Gastrocnemius medialis (tissue), 4 donors: ENCODE data around the gene INF2. TPM values are rescaled to one million over a fixed set of nuclear protein-coding genes. Genes with fewer than 3 reads are reported as not detected.

ENCODE experiments used
- ATAC-seq, 2 donors: fragments of 150-250 bp; one replicate each; pipeline ENCODE4 v1.9.1; 2016
- DNase-seq, 2 donors: peaks; one replicate each; pipeline ENCODE4 v3.0.0-alpha.2; 2019
- H3K27ac ChIP-seq, 4 donors: fragments of 200-600 bp; sonication (generic); 1 replicate in 1 of 4; 2 replicates in 3 of 4; pipeline ENCODE4 v1.5.1; 2016 to 2018; ENCODE audit warnings: mild to moderate bottlenecking in 2 of 4, moderate library complexity in 1 of 4
- H3K27me3 ChIP-seq, 3 donors: fragments of 200-600 bp; sonication (generic) in 2 of 3; 1 replicate in 1 of 3; 2 replicates in 2 of 3; pipeline versions ENCODE4 v1.5.1 to v1.6.0; 2016 to 2019; ENCODE audit warnings: mild to moderate bottlenecking in 1 of 3, moderate library complexity in 1 of 3
- H3K36me3 ChIP-seq, 2 donors: fragments of 200-600 bp; sonication (generic) in 1 of 2; one replicate each; pipeline ENCODE4 v1.5.1; 2017 to 2018
- H3K4me1 ChIP-seq, 2 donors: fragments of 200-600 bp; sonication (generic) in 1 of 2; one replicate each; pipeline ENCODE4 v1.5.1; 2016 to 2017; ENCODE audit warnings: mild to moderate bottlenecking in 2 of 2
- H3K4me3 ChIP-seq, 4 donors: fragments of 200-600 bp; sonication (generic) in 3 of 4; 1 replicate in 1 of 4; 2 replicates in 3 of 4; pipeline ENCODE4 v1.5.1; 2016 to 2019; ENCODE audit warnings: mild to moderate bottlenecking in 2 of 4
- H3K9me3 ChIP-seq, 3 donors: fragments of 200-600 bp; sonication (generic) in 2 of 3; 1 replicate in 1 of 3; 2 replicates in 2 of 3; pipeline ENCODE4 v1.5.1; 2016 to 2019
- POLR2A ChIP-seq, 2 donors: fragments of 450-650 bp; IDR thresholded peaks; one replicate each; pipeline ENCODE4 v1.6.1; 2017; ENCODE audit warnings: antibody characterized with exemption in 2 of 2, mild to moderate bottlenecking in 2 of 2, moderate library complexity in 2 of 2
- in situ Hi-C, 4 donors: fragments of 200-750 bp; cut with MboI; loops; one replicate each; pipeline versions ENCODE4 v1.15.0 to v1.8.0; 2017; ENCODE audit warnings: low sequenced_read_pairs in 4 of 4
- intact Hi-C: fragments of 100-400 bp; cut with DNase I; formaldehyde crosslinking; loops from one replicate; pipeline ENCODE4 v1.15.1; 2023; ENCODE audit warnings: low total_unique reads
- total RNA-seq, 4 donors: library from RNA; depleted of rRNA; stranded (reverse); fragments of >200 nt; gene quantifications; one replicate each; pipeline versions ENCODE4 v1.1.0 to v1.2.3, GENCODE V29; 2016
- TF ChIP-seq, protein P1 (sequence below), 5 experiments: fragments of 450-650 bp in 3 of 5; fragments of 200-600 bp in 2 of 5; sonication (generic) in 2 of 5; IDR thresholded peaks in 4 of 5; conservative IDR thresholded peaks in 1 of 5; 1 replicate in 4 of 5; 2 replicates in 1 of 5; pipeline ENCODE4 v1.5.1; 2016 to 2019; ENCODE audit warnings: antibody characterized with exemption in 5 of 5, mild to moderate bottlenecking in 3 of 5, moderate library complexity in 3 of 5

The INF2 gene
- total RNA-seq, 4 donors from 2014 or later: 11.6 to 34.6 (median 19.7) TPM

DNA sequence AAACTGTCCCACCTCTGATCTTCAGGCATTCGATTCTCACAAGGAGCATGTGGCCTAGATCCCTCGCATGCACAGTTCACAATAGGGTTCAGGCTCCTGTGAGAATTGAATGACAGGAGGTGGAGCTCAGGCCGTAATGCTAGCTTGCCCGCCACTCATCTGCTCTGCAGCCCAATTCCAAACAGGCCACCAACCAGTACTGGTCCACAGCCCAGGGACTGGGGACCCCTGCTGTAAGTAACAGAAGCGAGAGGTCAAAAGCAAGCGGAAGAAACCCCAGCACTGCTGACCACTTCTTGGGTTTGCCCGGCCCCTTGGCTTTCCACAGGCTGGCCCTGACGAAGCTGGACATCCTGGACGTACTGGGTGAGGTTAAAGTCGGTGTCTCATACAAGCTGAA lies 55.1 kb downstream of the INF2 start:
- intact Hi-C loops: no loop called here
- Histone ChIP-seq H3K9me3 (no peaks in the 10 kb centered on the region), H3K4me1 (peaks cover 17 to 31% of the 10 kb centered on the region in 2 donors), H3K4me3 (no peak overlapping the region), H3K27ac (peak overlapping the region; percentile 91 to 96 (median 95)), H3K36me3 (peaks cover 0 to 52% of the 10 kb centered on the region in 2 donors), H3K27me3 (no peaks in the 10 kb centered on the region)
- no peak for TF ChIP-seq POLR2A (IDR thresholded peaks at IDR 0.05)
- TF ChIP-seq, protein P1, sequence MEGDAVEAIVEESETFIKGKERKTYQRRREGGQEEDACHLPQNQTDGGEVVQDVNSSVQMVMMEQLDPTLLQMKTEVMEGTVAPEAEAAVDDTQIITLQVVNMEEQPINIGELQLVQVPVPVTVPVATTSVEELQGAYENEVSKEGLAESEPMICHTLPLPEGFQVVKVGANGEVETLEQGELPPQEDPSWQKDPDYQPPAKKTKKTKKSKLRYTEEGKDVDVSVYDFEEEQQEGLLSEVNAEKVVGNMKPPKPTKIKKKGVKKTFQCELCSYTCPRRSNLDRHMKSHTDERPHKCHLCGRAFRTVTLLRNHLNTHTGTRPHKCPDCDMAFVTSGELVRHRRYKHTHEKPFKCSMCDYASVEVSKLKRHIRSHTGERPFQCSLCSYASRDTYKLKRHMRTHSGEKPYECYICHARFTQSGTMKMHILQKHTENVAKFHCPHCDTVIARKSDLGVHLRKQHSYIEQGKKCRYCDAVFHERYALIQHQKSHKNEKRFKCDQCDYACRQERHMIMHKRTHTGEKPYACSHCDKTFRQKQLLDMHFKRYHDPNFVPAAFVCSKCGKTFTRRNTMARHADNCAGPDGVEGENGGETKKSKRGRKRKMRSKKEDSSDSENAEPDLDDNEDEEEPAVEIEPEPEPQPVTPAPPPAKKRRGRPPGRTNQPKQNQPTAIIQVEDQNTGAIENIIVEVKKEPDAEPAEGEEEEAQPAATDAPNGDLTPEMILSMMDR (IDR thresholded peaks at IDR 0.05 in 4 of 5, conservative IDR thresholded peaks at IDR 0.05 in 1 of 5): no peak
- DNase-seq (no peak), ATAC-seq (no peak)
- in situ Hi-C loops: no loop called here

DNA sequence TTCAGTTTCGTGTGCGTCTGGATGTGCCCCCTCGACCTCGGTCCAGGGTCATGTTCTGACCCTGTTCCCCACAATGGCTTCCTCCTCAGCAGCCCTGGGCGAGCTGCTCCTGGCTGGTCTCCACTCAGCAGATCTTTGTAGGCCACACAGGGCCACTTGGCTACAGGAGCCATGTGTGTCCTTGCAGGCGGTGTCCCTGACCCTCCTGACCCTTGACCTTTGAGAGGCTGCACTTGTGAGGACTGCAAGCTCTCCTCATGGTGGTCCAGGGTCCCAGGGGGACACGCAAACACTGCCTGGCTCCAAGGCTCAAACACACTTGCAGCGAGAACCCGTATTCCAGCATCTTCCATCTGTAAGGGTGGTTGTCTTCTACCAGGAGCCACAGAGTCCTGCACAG lies 56.0 kb downstream of the INF2 start:
- H3K4me1 ChIP-seq: peaks cover 21 to 38% of the 10 kb centered on the region in 2 donors
- no peak for ATAC-seq
- peaks cover 0 to 42% of the 10 kb centered on the region in 2 donors for H3K36me3 ChIP-seq
- no peak for TF ChIP-seq POLR2A (IDR thresholded peaks at IDR 0.05)
- TF ChIP-seq, protein P1 (IDR thresholded peaks at IDR 0.05 in 4 of 5, conservative IDR thresholded peaks at IDR 0.05 in 1 of 5): no peak
- no peaks in the 10 kb centered on the region for H3K27me3 ChIP-seq
- in situ Hi-C loops: no loop called here
- H3K4me3 ChIP-seq: no peak overlapping the region
- H3K27ac ChIP-seq: peak overlapping the region; percentile 82 to 96 (median 95)
- DNase-seq: no peak
- intact Hi-C loops: no loop called here
- H3K9me3 ChIP-seq: no peaks in the 10 kb centered on the region

DNA sequence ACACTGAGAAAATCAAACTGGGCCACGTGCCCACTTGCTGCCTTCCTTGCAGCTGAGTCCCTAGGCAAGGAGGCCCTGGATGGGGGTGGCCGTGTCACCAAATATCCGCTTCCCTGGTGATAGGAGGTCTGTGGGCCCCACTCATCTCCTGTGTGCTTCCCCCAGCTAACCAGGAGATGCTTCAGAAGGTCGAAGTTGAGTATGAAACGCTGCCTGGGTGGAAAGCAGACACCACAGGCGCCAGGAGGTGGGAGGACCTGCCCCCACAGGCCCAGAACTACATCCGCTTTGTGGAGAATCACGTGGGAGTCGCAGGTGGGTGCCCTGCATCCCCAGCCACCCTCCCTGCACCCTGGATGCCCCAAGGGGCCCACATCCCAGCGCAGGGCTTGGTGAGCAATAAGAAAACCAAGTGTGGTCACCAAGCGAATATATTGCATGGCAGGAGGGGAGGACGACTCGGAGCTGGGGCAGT lies 56.7 kb downstream of the INF2 start:
- no peaks in the 10 kb centered on the region for H3K9me3 ChIP-seq
- no peak for ATAC-seq
- no peaks in the 10 kb centered on the region for H3K27me3 ChIP-seq
- peaks cover 0 to 35% of the 10 kb centered on the region in 2 donors for H3K36me3 ChIP-seq
- no peak for TF ChIP-seq POLR2A (IDR thresholded peaks at IDR 0.05)
- TF ChIP-seq, protein P1 (IDR thresholded peaks at IDR 0.05 in 4 of 5, conservative IDR thresholded peaks at IDR 0.05 in 1 of 5): no peak
- intact Hi-C loops: no loop called here
- H3K4me3 ChIP-seq: no peak overlapping the region
- peak overlapping the region; percentile 82 to 96 (median 95) for H3K27ac ChIP-seq
- peaks cover 21 to 38% of the 10 kb centered on the region in 2 donors for H3K4me1 ChIP-seq
- in situ Hi-C loops: no loop called here
- peak in 1 of 2 donors; percentile 21 for DNase-seq

DNA sequence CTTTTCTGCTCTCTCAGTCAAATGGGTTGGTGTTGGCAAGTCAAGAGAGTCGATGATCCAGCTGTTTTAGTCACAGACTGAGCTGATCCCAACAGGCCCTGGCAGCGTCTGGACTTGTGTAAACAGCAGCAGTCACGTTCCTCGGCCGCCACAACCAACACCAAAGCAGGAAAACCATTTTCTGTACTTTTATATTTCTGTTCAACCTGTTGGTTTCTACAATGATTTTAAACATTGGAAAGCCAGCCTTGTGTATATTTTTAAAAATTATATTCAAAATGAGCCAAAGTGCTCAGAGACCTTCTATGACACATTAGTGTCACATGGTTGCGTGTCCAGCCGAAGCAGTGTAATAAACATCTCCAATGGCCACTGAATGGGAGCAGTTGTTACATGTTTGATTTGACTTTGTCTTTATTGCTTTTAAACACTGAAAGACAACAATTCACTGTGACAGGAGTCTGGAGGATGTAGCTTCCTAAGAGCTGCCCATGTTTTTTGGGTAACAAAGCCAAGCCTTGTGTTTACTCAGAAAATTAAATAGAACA lies 57.6 kb downstream of the INF2 start:
- peaks cover 22 to 38% of the 10 kb centered on the region in 2 donors for H3K4me1 ChIP-seq
- H3K27ac ChIP-seq: peak overlapping the region; percentile 82 to 96 (median 95)

More for the DNA sequence above, 57.6 kb downstream of the INF2 start:
- in situ Hi-C loops (no loop called here), intact Hi-C loops (no loop called here)
- no peaks in the 10 kb centered on the region for H3K9me3 ChIP-seq
- H3K36me3 ChIP-seq: peaks cover 0 to 28% of the 10 kb centered on the region in 2 donors
- peak; percentile 36 to 73 for DNase-seq
- TF ChIP-seq POLR2A (IDR thresholded peaks at IDR 0.05): no peak
- TF ChIP-seq, protein P1 (IDR thresholded peaks at IDR 0.05 in 4 of 5, conservative IDR thresholded peaks at IDR 0.05 in 1 of 5): no peak
- ATAC-seq: peak; percentile 40 to 50
- no peaks in the 10 kb centered on the region for H3K27me3 ChIP-seq
- H3K4me3 ChIP-seq: no peak overlapping the region
